Hepatocyte (in vitro differentiated cells): ENCODE results near the gene DNAH6.

ENCODE experiments used
- CTCF ChIP-seq: fragments of 200-600 bp; sonication (generic); IDR thresholded peaks from 2 replicates; pipeline ENCODE4 v1.5.1; 2016; ENCODE audit warnings: antibody characterized with exemption, mild to moderate bottlenecking; ENCODE audit not compliant: poor library complexity
- EZH2 ChIP-seq: fragments of 200-600 bp; sonication (generic); IDR thresholded peaks from 2 replicates; pipeline ENCODE4 v1.6.1; 2016; ENCODE audit warnings: antibody characterized with exemption, mild to moderate bottlenecking, borderline replicate concordance
- EZH2phosphoT487 ChIP-seq: fragments of 200-600 bp; sonication (generic); IDR thresholded peaks from one replicate; pipeline ENCODE4 v1.6.1; 2018; ENCODE audit warnings: antibody characterized with exemption, mild to moderate bottlenecking, low read depth, moderate library complexity; ENCODE audit not compliant: unreplicated experiment, severe bottlenecking

GRCh38 chr2:84781942-84782716, 265.8 kb downstream of the DNAH6 start:
- TF ChIP-seq CTCF (no peak), EZH2 (no peak), EZH2phosphoT487 (no peak)
